ENCODE measurements around the gene PUM1.

DNA sequence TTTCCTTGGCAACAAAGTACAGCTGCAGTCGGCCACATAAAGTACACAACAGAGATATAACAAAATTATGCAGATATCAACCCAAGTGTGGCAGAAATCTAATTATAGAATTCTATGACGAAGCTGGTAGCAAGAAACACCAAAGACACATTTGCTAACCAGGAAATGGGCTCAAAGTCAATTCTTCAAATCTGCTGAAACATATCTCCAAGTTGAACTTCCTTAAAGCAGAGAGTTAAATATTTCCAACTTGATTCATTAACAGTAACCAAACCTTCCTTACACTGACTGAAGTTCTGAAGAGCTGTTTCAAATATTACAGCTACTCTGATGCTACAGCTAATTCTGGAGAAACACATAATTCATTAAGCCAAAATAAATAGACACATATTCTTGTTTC, 89.4 kb downstream of the PUM1 start:
- no peak for TF ChIP-seq EP300 (IDR thresholded peaks at IDR 0.05)
- TF ChIP-seq, protein P1, sequence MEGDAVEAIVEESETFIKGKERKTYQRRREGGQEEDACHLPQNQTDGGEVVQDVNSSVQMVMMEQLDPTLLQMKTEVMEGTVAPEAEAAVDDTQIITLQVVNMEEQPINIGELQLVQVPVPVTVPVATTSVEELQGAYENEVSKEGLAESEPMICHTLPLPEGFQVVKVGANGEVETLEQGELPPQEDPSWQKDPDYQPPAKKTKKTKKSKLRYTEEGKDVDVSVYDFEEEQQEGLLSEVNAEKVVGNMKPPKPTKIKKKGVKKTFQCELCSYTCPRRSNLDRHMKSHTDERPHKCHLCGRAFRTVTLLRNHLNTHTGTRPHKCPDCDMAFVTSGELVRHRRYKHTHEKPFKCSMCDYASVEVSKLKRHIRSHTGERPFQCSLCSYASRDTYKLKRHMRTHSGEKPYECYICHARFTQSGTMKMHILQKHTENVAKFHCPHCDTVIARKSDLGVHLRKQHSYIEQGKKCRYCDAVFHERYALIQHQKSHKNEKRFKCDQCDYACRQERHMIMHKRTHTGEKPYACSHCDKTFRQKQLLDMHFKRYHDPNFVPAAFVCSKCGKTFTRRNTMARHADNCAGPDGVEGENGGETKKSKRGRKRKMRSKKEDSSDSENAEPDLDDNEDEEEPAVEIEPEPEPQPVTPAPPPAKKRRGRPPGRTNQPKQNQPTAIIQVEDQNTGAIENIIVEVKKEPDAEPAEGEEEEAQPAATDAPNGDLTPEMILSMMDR (IDR thresholded peaks at IDR 0.05) = no peak
